WERI-Rb-1 (cell line): ENCODE results near the gene SIX2.
A peak's percentile ranks its signal among the peaks of the same experiment; 100 is the strongest.

Experiments used
- DNase-seq: peaks from one replicate; pipeline ENCODE4 v3.0.0-alpha.2; 2020
- H3K27ac ChIP-seq: fragments of 250-450 bp; sonication (Bioruptor Pico); 2 replicates; pipeline ENCODE4 v1.5.1; 2020; ENCODE audit warnings: mild to moderate bottlenecking, moderate library complexity
- H3K27me3 ChIP-seq: fragments of 250-450 bp; sonication (Bioruptor Pico); 2 replicates; pipeline ENCODE4 v1.5.1; 2021; ENCODE audit warnings: mild to moderate bottlenecking, low read depth, moderate library complexity; ENCODE audit not compliant: insufficient read depth, severe bottlenecking
- H3K36me3 ChIP-seq: fragments of 250-450 bp; sonication (Bioruptor Pico); 2 replicates; pipeline ENCODE4 v1.5.1; 2020; ENCODE audit warnings: mild to moderate bottlenecking, moderate library complexity
- H3K4me3 ChIP-seq: 2 replicates; pipeline ENCODE4 v1.5.1; 2011; ENCODE audit warnings: low read depth, mild to moderate bottlenecking, control low read depth, low read length
- H3K9me3 ChIP-seq: fragments of 250-450 bp; sonication (Bioruptor Pico); 2 replicates; pipeline ENCODE4 v1.5.1; 2021; ENCODE audit warnings: mild to moderate bottlenecking, moderate library complexity; ENCODE audit not compliant: severe bottlenecking
- TF ChIP-seq, protein P1 (sequence below): IDR thresholded peaks from 2 replicates; pipeline ENCODE4 v1.5.1; 2011; ENCODE audit warnings: low read depth, mild to moderate bottlenecking, control low read depth, inconsistent platforms, low read length

SIX2 gene

DNA sequence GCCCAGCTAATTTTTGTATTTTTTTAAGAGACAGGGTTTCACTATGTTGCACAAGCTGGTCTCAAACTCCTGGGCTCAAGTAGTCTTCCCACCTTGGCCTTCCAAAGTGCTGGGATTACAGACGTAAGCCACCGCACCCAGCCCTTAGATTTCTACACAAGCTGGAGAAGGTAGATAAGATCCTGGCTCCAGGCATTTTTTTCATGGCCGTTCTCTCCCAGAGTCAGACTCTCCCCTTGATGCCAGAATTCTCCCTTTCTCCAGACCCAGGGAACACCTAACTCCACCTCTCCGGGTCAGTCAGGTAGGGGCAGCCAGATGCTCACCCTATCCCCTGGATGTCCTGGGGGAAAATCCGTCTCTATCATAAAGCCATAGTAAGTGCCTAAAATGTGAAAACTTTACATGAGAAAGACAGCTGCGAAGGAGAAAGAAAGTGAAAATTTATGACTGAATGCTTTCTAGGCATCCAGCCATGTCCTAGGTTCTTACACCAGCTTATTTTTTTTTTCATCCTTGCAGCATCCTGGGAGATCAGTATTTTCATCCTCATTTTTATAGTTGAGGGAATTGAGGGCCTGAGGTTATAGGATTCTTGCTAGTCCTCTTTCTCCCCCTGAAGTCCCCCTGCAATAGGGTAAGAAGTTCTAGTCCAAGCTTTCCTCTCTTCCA lies 51.5 kb downstream of the SIX2 start:
- Histone ChIP-seq H3K9me3 (no peaks in the 10 kb centered on the region), H3K27ac (no peak overlapping the region; the same call in 1 of the 2 replicates), H3K4me3 (no peak overlapping the region), H3K36me3 (peaks cover 4% of the 10 kb centered on the region; the same call in 1 of the 2 replicates), H3K27me3 (no peaks in the 10 kb centered on the region)
- no peak for DNase-seq
- TF ChIP-seq, protein P1, sequence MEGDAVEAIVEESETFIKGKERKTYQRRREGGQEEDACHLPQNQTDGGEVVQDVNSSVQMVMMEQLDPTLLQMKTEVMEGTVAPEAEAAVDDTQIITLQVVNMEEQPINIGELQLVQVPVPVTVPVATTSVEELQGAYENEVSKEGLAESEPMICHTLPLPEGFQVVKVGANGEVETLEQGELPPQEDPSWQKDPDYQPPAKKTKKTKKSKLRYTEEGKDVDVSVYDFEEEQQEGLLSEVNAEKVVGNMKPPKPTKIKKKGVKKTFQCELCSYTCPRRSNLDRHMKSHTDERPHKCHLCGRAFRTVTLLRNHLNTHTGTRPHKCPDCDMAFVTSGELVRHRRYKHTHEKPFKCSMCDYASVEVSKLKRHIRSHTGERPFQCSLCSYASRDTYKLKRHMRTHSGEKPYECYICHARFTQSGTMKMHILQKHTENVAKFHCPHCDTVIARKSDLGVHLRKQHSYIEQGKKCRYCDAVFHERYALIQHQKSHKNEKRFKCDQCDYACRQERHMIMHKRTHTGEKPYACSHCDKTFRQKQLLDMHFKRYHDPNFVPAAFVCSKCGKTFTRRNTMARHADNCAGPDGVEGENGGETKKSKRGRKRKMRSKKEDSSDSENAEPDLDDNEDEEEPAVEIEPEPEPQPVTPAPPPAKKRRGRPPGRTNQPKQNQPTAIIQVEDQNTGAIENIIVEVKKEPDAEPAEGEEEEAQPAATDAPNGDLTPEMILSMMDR = no peak

DNA sequence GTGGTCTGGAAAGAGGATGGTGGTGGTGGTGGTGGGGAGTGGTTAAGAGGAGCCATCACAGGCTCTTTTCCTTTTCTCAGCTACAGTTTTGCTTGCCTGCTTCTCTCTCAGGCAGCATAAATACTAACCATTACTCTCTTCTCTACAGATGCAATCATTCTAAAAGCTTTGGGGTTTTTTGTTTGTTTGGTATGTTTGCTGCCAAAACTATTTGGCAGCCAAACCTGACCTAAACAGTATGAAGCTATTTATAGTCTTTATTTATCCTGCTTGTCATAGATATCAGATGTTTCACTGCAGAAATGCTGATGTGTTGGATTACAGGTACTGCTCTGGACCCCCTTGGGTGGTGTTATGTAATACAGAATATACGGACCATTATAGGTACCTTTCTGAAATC lies 52.4 kb downstream of the SIX2 start:
- Histone ChIP-seq H3K36me3 (peaks cover 4% of the 10 kb centered on the region; the same call in 1 of the 2 replicates), H3K27ac (peak overlapping the region; percentile 52; the same call in 1 of the 2 replicates), H3K4me3 (no peak overlapping the region), H3K27me3 (no peaks in the 10 kb centered on the region), H3K9me3 (no peaks in the 10 kb centered on the region)
- TF ChIP-seq, protein P1 = no peak
- DNase-seq = no peak

DNA sequence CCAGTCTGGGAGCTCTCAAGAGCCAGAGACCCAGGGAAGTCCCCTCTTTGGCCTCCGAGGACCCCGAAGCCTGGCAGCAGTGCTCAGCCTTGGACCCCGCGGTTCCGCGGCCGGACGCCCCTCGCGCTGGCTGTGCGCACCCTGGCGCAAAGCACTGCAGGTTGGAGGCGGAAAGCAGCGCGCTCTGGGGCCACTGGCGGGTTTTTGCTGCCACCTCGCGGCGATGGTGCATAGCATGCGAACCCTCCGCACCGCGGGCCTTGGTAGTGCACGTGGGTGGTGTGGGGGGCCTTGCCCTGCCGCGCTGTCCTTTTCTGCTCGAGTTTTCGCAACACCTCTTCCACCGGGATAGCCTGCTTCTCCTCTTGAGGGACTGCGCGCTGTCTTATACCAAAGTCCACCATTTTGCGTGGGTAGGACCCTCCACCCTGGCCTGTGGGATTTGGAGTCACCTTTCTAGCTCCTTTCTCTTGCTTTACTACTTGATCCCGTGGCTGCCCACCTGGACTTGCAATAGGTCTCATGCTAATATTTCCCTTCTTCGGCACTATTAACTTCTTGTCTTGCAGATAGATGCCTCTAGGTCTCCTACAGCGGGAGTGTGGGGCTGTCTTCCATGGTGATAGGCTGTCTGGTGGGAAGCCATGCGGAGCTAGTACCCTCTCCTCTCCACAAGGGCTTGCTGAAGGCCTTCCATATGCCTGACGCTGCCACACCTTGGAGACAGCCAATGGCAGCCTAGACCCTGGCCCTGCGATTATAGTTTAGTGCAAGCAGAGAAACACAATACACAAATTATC lies 53.5 kb downstream of the SIX2 start:
- Histone ChIP-seq H3K4me3 (peak overlapping the region; percentile 38), H3K36me3 (peaks cover 2% of the 10 kb centered on the region; the same call in 1 of the 2 replicates), H3K27ac (peak overlapping the region; percentile 52), H3K9me3 (no peaks in the 10 kb centered on the region), H3K27me3 (no peaks in the 10 kb centered on the region)
- peak; percentile 92 for DNase-seq
- TF ChIP-seq, protein P1 = peak; percentile 99
